ENCODE measurements around the gene ADCY5. TPM values are rescaled to one million over a fixed set of nuclear protein-coding genes. Genes with fewer than 3 reads are reported as not detected.

The ADCY5 gene
- total RNA-seq, 1 experiment from 2014 or later: 0.49 TPM

DNA sequence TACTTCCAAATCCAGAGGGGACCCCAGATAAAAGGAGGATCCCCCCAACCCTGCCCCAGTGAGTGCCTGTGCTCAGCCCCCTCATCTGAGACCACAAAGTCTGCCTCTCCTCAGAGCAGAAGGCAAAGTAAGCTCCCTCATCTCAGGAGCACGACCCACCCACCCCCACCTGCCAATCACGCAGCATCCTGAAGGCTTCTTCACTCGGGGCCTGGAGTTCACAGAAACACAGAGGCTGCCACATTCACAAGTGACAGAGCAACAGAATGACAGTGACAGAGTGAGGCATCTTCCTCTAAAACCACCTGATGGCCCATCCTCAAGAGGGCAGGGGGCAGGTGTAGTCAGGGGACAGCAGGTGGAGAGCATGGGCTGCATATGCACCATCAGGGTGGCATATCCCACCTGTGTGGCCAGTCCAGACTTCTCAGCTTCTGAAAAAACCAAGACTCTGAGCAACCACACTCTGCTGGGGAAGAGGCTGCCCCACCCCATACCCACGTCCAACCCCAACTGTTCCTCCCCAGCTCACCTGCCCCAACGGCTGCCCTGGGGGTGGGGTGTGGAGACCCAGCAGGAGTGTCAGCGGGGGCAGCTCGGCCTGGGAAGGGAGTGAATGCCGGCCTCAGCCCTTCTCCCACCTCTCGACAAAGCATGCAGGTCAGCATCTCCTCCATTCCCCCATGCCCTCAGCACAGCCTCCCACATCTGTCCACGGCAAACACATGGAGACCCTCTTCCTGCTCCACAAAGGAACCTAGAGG, 19.3 kb downstream of the ADCY5 start:
- Histone ChIP-seq H2AFZ (ENCODE audit: low read depth, low read length, poor library complexity, severe bottlenecking) (no peak overlapping the region), H3K36me3 (ENCODE audit: control insufficient read depth in 1 of 2, insufficient read depth in 2 of 2, low read length in 2 of 2) (no peaks in the 10 kb centered on the region), H4K20me1 (ENCODE audit: insufficient read depth) (no peaks in the 10 kb centered on the region), H3K27me3 (ENCODE audit: insufficient read depth, low read length) (peaks cover 19% of the 10 kb centered on the region), H3K9me2 (ENCODE audit: insufficient read depth) (no peaks in the 10 kb centered on the region), H3K9ac (ENCODE audit: low read length) (no peak overlapping the region), H3K27ac (ENCODE audit: low read depth, low read length) (no peak overlapping the region), H3K4me2 (ENCODE audit: low read length) (no peak overlapping the region), H3K9me3 (ENCODE audit: control insufficient read depth in 1 of 2, insufficient read depth in 1 of 2, low read depth in 1 of 2, low read length in 2 of 2) (no peaks in the 10 kb centered on the region), H3K79me2 (ENCODE audit: insufficient read depth, low read length) (no peaks in the 10 kb centered on the region), H3K4me1 (ENCODE audit: control insufficient read depth in 1 of 2, insufficient read depth in 2 of 2, low read length in 2 of 2) (no peaks in the 10 kb centered on the region), H3K4me3 (replicated peaks in 1 of 2; ENCODE audit: low read depth in 1 of 2, low read length in 2 of 2) (no peak overlapping the region)
- BruUV-seq (replicated peaks): no TSS peak
- TF ChIP-seq, protein P1, sequence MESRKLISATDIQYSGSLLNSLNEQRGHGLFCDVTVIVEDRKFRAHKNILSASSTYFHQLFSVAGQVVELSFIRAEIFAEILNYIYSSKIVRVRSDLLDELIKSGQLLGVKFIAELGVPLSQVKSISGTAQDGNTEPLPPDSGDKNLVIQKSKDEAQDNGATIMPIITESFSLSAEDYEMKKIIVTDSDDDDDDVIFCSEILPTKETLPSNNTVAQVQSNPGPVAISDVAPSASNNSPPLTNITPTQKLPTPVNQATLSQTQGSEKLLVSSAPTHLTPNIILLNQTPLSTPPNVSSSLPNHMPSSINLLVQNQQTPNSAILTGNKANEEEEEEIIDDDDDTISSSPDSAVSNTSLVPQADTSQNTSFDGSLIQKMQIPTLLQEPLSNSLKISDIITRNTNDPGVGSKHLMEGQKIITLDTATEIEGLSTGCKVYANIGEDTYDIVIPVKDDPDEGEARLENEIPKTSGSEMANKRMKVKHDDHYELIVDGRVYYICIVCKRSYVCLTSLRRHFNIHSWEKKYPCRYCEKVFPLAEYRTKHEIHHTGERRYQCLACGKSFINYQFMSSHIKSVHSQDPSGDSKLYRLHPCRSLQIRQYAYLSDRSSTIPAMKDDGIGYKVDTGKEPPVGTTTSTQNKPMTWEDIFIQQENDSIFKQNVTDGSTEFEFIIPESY (IDR thresholded peaks at IDR 0.05; ENCODE audit: extremely low read depth, insufficient replicate concordance, low read length): no peak
- no peak for TF ChIP-seq POLR2AphosphoS5 (IDR thresholded peaks at IDR 0.05; ENCODE audit: low read depth, low read length)
- CTCF ChIA-PET: no interaction called here
- no peak for DNase-seq (ENCODE audit: low read depth, low spot score)
- RAD21 ChIA-PET (ENCODE audit: low non-redundant PET in 1 of 2, low total read pairs in 2 of 2, uncharacterized antibody in 2 of 2, unreplicated experiment in 2 of 2): no interaction called here
- ATAC-seq: no peak
- POLR2A ChIA-PET: no interaction called here
- intact Hi-C loops (cut with micrococcal nuclease): no loop called here

DNA sequence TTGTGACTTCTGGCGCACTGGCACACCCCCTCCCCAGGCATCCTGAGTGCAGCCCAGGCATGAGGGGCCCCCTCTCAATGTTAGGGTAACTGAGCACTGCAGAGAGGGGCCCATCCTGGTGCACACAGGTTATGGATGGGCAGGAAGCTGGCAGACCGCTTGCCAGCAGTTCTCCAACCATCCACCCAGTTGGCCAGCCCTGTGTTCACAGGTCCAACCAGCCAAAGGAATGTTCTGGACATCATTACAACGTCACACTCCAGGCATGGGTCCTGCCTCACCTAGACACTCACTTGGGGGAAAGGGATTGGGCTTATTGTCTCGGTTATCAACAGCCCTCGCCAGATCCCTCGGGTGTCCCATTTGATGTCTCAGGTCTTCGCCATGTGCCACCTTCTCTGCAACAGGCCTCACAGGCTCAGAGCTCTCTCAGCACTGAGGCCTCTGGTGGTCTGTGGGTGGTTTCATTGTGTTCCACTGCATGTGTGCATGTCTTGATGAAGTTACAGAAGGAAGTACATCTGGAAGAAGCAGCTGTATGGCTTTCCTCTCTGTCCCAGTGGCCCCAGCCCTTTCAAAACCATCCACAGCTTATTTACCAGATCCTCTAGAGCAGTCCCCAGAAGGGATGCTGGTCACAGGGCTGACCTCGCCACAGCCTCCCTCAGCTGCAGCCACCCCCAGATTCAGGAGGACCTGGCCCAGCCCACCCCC, 23.7 kb downstream of the ADCY5 start:
- no peak overlapping the region for H3K4me2 ChIP-seq (ENCODE audit: low read length)
- no TSS peak for BruUV-seq (replicated peaks)
- ATAC-seq (no peak), DNase-seq (ENCODE audit: low read depth, low spot score) (no peak)
- ChIA-PET CTCF (no interaction called here), RAD21 (ENCODE audit: low non-redundant PET in 1 of 2, low total read pairs in 2 of 2, uncharacterized antibody in 2 of 2, unreplicated experiment in 2 of 2) (no interaction called here), POLR2A (no interaction called here)
- H3K36me3 ChIP-seq (ENCODE audit: control insufficient read depth in 1 of 2, insufficient read depth in 2 of 2, low read length in 2 of 2): no peaks in the 10 kb centered on the region
- H3K27me3 ChIP-seq (ENCODE audit: insufficient read depth, low read length): peaks cover 19% of the 10 kb centered on the region
- no peaks in the 10 kb centered on the region for H3K79me2 ChIP-seq (ENCODE audit: insufficient read depth, low read length)
- H2AFZ ChIP-seq (ENCODE audit: low read depth, low read length, poor library complexity, severe bottlenecking): no peak overlapping the region
- no peaks in the 10 kb centered on the region for H3K9me3 ChIP-seq (ENCODE audit: control insufficient read depth in 1 of 2, insufficient read depth in 1 of 2, low read depth in 1 of 2, low read length in 2 of 2)
- H3K4me3 ChIP-seq (replicated peaks in 1 of 2; ENCODE audit: low read depth in 1 of 2, low read length in 2 of 2): no peak overlapping the region
- intact Hi-C loops (cut with micrococcal nuclease): no loop called here
- no peaks in the 10 kb centered on the region for H3K4me1 ChIP-seq (ENCODE audit: control insufficient read depth in 1 of 2, insufficient read depth in 2 of 2, low read length in 2 of 2)
- H3K9me2 ChIP-seq (ENCODE audit: insufficient read depth): no peaks in the 10 kb centered on the region
- H3K27ac ChIP-seq (ENCODE audit: low read depth, low read length): no peak overlapping the region
- H3K9ac ChIP-seq (ENCODE audit: low read length): no peak overlapping the region
- H4K20me1 ChIP-seq (ENCODE audit: insufficient read depth): no peaks in the 10 kb centered on the region
- TF ChIP-seq ZNF274 (IDR thresholded peaks at IDR 0.05; ENCODE audit: low read depth, low read length) (no peak), POLR2AphosphoS5 (IDR thresholded peaks at IDR 0.05; ENCODE audit: low read depth, low read length) (no peak), FOSL1 (IDR thresholded peaks at IDR 0.05; ENCODE audit: low read depth) (no peak), SRF (IDR thresholded peaks at IDR 0.05; ENCODE audit: low read depth) (no peak), TCF7L2 (IDR thresholded peaks at IDR 0.05; ENCODE audit: borderline replicate concordance, extremely low read depth, insufficient read depth, insufficient read length) (no peak), SIN3A (IDR thresholded peaks at IDR 0.05; ENCODE audit: low read depth) (no peak), CEBPB (IDR thresholded peaks at IDR 0.05; ENCODE audit: low read depth) (no peak)
- TF ChIP-seq, protein P2, sequence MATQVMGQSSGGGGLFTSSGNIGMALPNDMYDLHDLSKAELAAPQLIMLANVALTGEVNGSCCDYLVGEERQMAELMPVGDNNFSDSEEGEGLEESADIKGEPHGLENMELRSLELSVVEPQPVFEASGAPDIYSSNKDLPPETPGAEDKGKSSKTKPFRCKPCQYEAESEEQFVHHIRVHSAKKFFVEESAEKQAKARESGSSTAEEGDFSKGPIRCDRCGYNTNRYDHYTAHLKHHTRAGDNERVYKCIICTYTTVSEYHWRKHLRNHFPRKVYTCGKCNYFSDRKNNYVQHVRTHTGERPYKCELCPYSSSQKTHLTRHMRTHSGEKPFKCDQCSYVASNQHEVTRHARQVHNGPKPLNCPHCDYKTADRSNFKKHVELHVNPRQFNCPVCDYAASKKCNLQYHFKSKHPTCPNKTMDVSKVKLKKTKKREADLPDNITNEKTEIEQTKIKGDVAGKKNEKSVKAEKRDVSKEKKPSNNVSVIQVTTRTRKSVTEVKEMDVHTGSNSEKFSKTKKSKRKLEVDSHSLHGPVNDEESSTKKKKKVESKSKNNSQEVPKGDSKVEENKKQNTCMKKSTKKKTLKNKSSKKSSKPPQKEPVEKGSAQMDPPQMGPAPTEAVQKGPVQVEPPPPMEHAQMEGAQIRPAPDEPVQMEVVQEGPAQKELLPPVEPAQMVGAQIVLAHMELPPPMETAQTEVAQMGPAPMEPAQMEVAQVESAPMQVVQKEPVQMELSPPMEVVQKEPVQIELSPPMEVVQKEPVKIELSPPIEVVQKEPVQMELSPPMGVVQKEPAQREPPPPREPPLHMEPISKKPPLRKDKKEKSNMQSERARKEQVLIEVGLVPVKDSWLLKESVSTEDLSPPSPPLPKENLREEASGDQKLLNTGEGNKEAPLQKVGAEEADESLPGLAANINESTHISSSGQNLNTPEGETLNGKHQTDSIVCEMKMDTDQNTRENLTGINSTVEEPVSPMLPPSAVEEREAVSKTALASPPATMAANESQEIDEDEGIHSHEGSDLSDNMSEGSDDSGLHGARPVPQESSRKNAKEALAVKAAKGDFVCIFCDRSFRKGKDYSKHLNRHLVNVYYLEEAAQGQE (IDR thresholded peaks at IDR 0.05; ENCODE audit: low read depth): no peak
- TF ChIP-seq, protein P1 (IDR thresholded peaks at IDR 0.05; ENCODE audit: extremely low read depth, insufficient replicate concordance, low read length): no peak
